RWPE2 (cell line): ENCODE data around the gene CD82.
A peak's percentile ranks its signal among the peaks of the same experiment; 100 is the strongest.

Experiments
- ATAC-seq: fragments of 200-7000 bp; cut with Tn5 transposase; 3 replicates; pipeline ENCODE4 v1.9.1; 2021; ENCODE audit warnings: low read depth
- DNase-seq: peaks from one replicate; pipeline ENCODE4 v3.0.0-alpha.2; 2020; ENCODE audit warnings: low spot score
- H3K27ac ChIP-seq: fragments of 450-650 bp; 2 replicates; pipeline ENCODE4 v1.5.1; 2017; ENCODE audit warnings: mild to moderate bottlenecking; ENCODE audit not compliant: poor library complexity, severe bottlenecking
- H3K27me3 ChIP-seq: fragments of 250-450 bp; sonication (Bioruptor Pico); 2 replicates; pipeline ENCODE4 v1.5.1; 2021; ENCODE audit warnings: mild to moderate bottlenecking, moderate library complexity; ENCODE audit not compliant: insufficient read depth, poor library complexity, severe bottlenecking
- H3K36me3 ChIP-seq: fragments of 250-450 bp; sonication (Bioruptor Pico); 2 replicates; pipeline ENCODE4 v1.5.1; 2020; ENCODE audit warnings: low read depth, mild to moderate bottlenecking, moderate library complexity
- H3K4me1 ChIP-seq: fragments of 250-450 bp; sonication (Bioruptor Pico); 2 replicates; pipeline ENCODE4 v1.5.1; 2021; ENCODE audit warnings: mild to moderate bottlenecking, moderate library complexity; ENCODE audit not compliant: insufficient read depth, poor library complexity, severe bottlenecking
- H3K4me3 ChIP-seq: fragments of 250-450 bp; sonication (Bioruptor Pico); 2 replicates; pipeline ENCODE4 v1.5.1; 2021; ENCODE audit warnings: mild to moderate bottlenecking, moderate library complexity; ENCODE audit not compliant: severe bottlenecking
- H3K9me3 ChIP-seq: fragments of 250-450 bp; sonication (Bioruptor Pico); 2 replicates; pipeline ENCODE4 v1.5.1; 2021; ENCODE audit warnings: mild to moderate bottlenecking, moderate library complexity; ENCODE audit not compliant: severe bottlenecking
- CTCF ChIP-seq: fragments of 450-650 bp; IDR thresholded peaks from one replicate; pipeline ENCODE4 v1.5.1; 2017; ENCODE audit warnings: mild to moderate bottlenecking, moderate library complexity; ENCODE audit not compliant: poor library complexity, severe bottlenecking

Gene CD82

GRCh38 chr11:44629732-44630345, 64.4 kb downstream of the CD82 start:
- H3K36me3 ChIP-seq, result no peaks in the 10 kb centered on the region
- H3K4me1 ChIP-seq, result peaks cover 5% of the 10 kb centered on the region
- no peak overlapping the region for H3K27ac ChIP-seq
- no peaks in the 10 kb centered on the region for H3K27me3 ChIP-seq
- no peak for TF ChIP-seq CTCF
- H3K9me3 ChIP-seq, result no peaks in the 10 kb centered on the region
- ATAC-seq (no peak), DNase-seq (no peak)
- no peak overlapping the region for H3K4me3 ChIP-seq

GRCh38 chr11:44630511-44631210, 65.2 kb downstream of the CD82 start:
- no peaks in the 10 kb centered on the region for H3K27me3 ChIP-seq
- no peak overlapping the region for H3K27ac ChIP-seq
- no peak for TF ChIP-seq CTCF
- ATAC-seq, result no peak
- H3K9me3 ChIP-seq, result no peaks in the 10 kb centered on the region
- no peaks in the 10 kb centered on the region for H3K36me3 ChIP-seq
- H3K4me3 ChIP-seq, result no peak overlapping the region
- DNase-seq, result no peak
- H3K4me1 ChIP-seq, result peaks cover 5% of the 10 kb centered on the region

- H3K27me3 ChIP-seq, result no peaks in the 10 kb centered on the region
Observed at GRCh38 chr11:44631831-44632230, 66.4 kb downstream of the CD82 start.

GRCh38 chr11:44632466-44633123, 67.1 kb downstream of the CD82 start:
- peaks cover 9% of the 10 kb centered on the region for H3K4me1 ChIP-seq
- no peaks in the 10 kb centered on the region for H3K9me3 ChIP-seq
- H3K27me3 ChIP-seq, result no peaks in the 10 kb centered on the region
- TF ChIP-seq CTCF, result no peak
- no peaks in the 10 kb centered on the region for H3K36me3 ChIP-seq
- no peak overlapping the region for H3K27ac ChIP-seq
- ATAC-seq (peak; percentile 55), DNase-seq (no peak)
- H3K4me3 ChIP-seq, result no peak overlapping the region

More at GRCh38 chr11:44631831-44632230, 66.4 kb downstream of the CD82 start:
- H3K4me1 ChIP-seq, result peaks cover 5% of the 10 kb centered on the region
- H3K36me3 ChIP-seq, result no peaks in the 10 kb centered on the region
- DNase-seq (no peak), ATAC-seq (no peak)
- no peaks in the 10 kb centered on the region for H3K9me3 ChIP-seq
- TF ChIP-seq CTCF, result no peak
- H3K27ac ChIP-seq, result no peak overlapping the region
- H3K4me3 ChIP-seq, result no peak overlapping the region
